Epidermal melanocyte (primary cell): Measurements from ENCODE around the gene TSPAN5.
"Not testable (repeated sequence)": the region's sequence is repeated elsewhere in the genome, so short reads cannot be mapped to it uniquely, and the experiment has no call there.

ENCODE experiments used
- DNase-seq: peaks from one replicate; pipeline ENCODE4 v3.0.0; 2011; ENCODE audit warnings: low spot score; ENCODE audit not compliant: insufficient read length

TSPAN5 gene

GRCh38 chr4:98502031-98502430 is 156.4 kb downstream of the TSPAN5 start:
- no peak for DNase-seq

GRCh38 chr4:98501383-98501782 is 157.0 kb downstream of the TSPAN5 start:
- no peak for DNase-seq

GRCh38 chr4:98498774-98499173 is 159.6 kb downstream of the TSPAN5 start:
- DNase-seq: no peak

GRCh38 chr4:98496152-98496845 is 162.1 kb downstream of the TSPAN5 start:
- DNase-seq: no peak

- no peak for DNase-seq
Measured at GRCh38 chr4:98493296-98493695, 165.1 kb downstream of the TSPAN5 start.

GRCh38 chr4:98491899-98492559 is 166.4 kb downstream of the TSPAN5 start:
- no peak for DNase-seq

- no peak for DNase-seq
Measured at GRCh38 chr4:98490251-98490650, 168.2 kb downstream of the TSPAN5 start.

- DNase-seq: no peak
Measured at GRCh38 chr4:98485816-98486345, 172.5 kb downstream of the TSPAN5 start.

GRCh38 chr4:98484031-98484430 is 174.4 kb downstream of the TSPAN5 start:
- no peak for DNase-seq

GRCh38 chr4:98482847-98483806 is 175.3 kb downstream of the TSPAN5 start:
- DNase-seq: no peak

GRCh38 chr4:98482503-98482846 is 175.9 kb downstream of the TSPAN5 start:
- no peak for DNase-seq

GRCh38 chr4:98481167-98481566 is 177.2 kb downstream of the TSPAN5 start:
- DNase-seq: no peak

GRCh38 chr4:98480535-98480934 is 177.9 kb downstream of the TSPAN5 start:
- no peak for DNase-seq

- DNase-seq: not testable (repeated sequence)
Measured at GRCh38 chr4:98479590-98479989, 178.8 kb downstream of the TSPAN5 start.

- no peak for DNase-seq
Measured at GRCh38 chr4:98476891-98477290, 181.5 kb downstream of the TSPAN5 start.

- DNase-seq: no peak
Measured at GRCh38 chr4:98474408-98474844, 184.0 kb downstream of the TSPAN5 start.

GRCh38 chr4:98473046-98473445 is 185.4 kb downstream of the TSPAN5 start:
- DNase-seq: no peak

GRCh38 chr4:98470831-98471230 is 187.6 kb downstream of the TSPAN5 start:
- DNase-seq: no peak

- no peak for DNase-seq
Measured at GRCh38 chr4:98470366-98470765, 188.0 kb downstream of the TSPAN5 start.

- DNase-seq: no peak
Measured at GRCh38 chr4:98469771-98470170, 188.6 kb downstream of the TSPAN5 start.

- DNase-seq: no peak
Measured at GRCh38 chr4:98468709-98469108, 189.7 kb downstream of the TSPAN5 start.

GRCh38 chr4:98467627-98468072 is 190.8 kb downstream of the TSPAN5 start:
- DNase-seq: peak; percentile 80
